ENCODE measurements around the gene GIT2.
"Not testable (repeated sequence)": the region's sequence is repeated elsewhere in the genome, so short reads cannot be mapped to it uniquely, and the experiment has no call there.

GIT2 gene

DNA sequence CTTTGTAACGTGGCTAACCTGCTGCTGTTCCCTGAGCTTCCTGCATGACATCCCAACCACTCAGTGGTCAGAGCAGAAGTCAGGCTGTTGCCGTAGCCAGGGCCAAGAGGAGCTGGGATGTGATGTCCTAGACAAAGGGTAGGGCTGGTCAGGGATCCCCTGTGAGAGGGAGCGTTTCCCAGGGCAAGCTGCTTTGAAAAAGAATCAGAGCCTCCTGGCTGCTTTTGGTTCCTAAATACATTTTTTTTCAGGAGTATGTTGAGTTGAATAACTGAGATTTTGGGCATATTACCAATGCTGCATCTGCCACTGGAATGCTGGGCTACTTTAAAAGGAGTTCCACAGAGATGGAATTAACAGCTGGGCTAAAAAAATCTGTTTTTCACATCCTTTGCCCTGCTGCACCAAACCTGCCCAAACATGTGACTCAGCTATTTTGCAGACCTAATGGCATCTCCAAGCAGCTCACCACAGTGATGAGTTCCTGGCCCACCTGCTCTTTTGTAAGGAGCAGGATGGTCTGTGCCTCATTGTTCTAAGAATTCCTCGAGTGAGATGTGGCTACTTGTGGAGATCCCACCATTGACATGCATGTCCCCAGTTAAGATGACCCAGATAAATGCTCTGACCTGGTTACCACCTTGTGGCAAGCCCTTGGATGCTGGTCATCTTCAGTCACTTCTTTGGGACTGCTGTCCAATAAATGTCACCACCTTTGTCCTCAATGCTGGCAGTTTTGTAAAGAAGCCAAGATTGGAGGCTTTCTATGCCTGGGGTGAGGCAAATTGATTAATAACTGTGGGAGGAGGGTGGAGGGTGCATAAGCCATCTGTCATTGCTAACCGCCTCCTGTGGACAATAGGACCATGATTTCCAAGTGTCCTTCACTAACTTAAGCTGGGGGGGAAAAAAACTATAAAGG, 27.2 kb upstream of the GIT2 start:
- Histone ChIP-seq H3K9me3 (ENCODE audit: control insufficient read depth, insufficient read depth, low read length) (no peaks in the 10 kb centered on the region), H3K27ac (ENCODE audit: low read depth, low read length) (peak overlapping the region; percentile 1), H3K27me3 (ENCODE audit: control insufficient read depth, insufficient read depth, low read length) (no peaks in the 10 kb centered on the region), H3K9ac (ENCODE audit: low read depth, low read length) (no peak overlapping the region), H3K4me3 (ENCODE audit: low read depth, low read length) (no peak overlapping the region), H3K4me1 (ENCODE audit: control insufficient read depth, insufficient read depth, low read length) (peaks cover 14% of the 10 kb centered on the region), H3K36me3 (ENCODE audit: control insufficient read depth, insufficient read depth, low read length) (peaks cover 33% of the 10 kb centered on the region)

DNA sequence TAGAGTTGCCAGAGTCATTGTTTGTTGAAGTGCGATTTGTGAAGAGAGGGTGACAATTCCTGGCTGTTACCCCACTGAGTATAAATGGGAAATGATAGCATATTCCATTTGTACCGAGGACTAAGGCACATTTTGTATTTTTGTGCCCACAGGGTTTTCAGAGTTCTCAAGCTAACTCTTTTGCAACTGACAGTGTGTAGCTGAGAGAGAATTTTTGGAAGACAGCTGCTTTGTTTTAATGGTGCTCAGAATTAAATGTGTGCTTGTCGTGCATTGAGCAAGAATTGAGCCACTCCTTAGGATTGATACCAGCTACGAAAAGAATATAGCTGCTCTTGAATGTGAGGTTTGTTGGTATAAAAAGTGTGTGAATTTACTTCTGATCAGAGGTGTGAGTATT, 24.8 kb upstream of the GIT2 start:
- H3K4me1 ChIP-seq (ENCODE audit: control insufficient read depth, insufficient read depth, low read length): peaks cover 14% of the 10 kb centered on the region
- H3K9me3 ChIP-seq (ENCODE audit: control insufficient read depth, insufficient read depth, low read length): no peaks in the 10 kb centered on the region
- H3K36me3 ChIP-seq (ENCODE audit: control insufficient read depth, insufficient read depth, low read length): peaks cover 31% of the 10 kb centered on the region
- no peak overlapping the region for H3K27ac ChIP-seq (ENCODE audit: low read depth, low read length)
- H3K9ac ChIP-seq (ENCODE audit: low read depth, low read length): no peak overlapping the region
- H3K27me3 ChIP-seq (ENCODE audit: control insufficient read depth, insufficient read depth, low read length): no peaks in the 10 kb centered on the region
- H3K4me3 ChIP-seq (ENCODE audit: low read depth, low read length): no peak overlapping the region

DNA sequence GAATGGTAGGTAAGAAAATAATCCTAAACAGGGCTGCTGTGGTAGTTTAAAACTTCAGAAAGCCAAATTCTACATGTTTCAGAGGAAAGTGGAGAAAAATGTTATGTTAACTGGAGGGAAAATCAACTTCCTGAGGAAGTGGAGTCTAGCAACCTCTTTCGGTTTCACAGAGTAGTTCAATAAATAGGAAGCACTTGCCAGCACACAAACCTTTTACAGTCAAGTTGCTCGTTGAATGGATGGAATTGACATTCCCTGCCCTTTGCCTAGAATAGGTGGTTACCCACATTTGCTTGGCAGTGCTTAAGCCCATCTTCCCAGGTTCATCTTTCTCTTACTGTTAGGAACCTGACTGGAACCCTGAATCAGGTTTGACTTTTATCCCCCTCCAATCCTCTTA, 19.0 kb upstream of the GIT2 start:
- no peaks in the 10 kb centered on the region for H3K27me3 ChIP-seq (ENCODE audit: control insufficient read depth, insufficient read depth, low read length)
- H3K4me1 ChIP-seq (ENCODE audit: control insufficient read depth, insufficient read depth, low read length): no peaks in the 10 kb centered on the region
- H3K36me3 ChIP-seq (ENCODE audit: control insufficient read depth, insufficient read depth, low read length): peaks cover 33% of the 10 kb centered on the region
- no peaks in the 10 kb centered on the region for H3K9me3 ChIP-seq (ENCODE audit: control insufficient read depth, insufficient read depth, low read length)
- no peak overlapping the region for H3K27ac ChIP-seq (ENCODE audit: low read depth, low read length)
- no peak overlapping the region for H3K4me3 ChIP-seq (ENCODE audit: low read depth, low read length)
- no peak overlapping the region for H3K9ac ChIP-seq (ENCODE audit: low read depth, low read length)

DNA sequence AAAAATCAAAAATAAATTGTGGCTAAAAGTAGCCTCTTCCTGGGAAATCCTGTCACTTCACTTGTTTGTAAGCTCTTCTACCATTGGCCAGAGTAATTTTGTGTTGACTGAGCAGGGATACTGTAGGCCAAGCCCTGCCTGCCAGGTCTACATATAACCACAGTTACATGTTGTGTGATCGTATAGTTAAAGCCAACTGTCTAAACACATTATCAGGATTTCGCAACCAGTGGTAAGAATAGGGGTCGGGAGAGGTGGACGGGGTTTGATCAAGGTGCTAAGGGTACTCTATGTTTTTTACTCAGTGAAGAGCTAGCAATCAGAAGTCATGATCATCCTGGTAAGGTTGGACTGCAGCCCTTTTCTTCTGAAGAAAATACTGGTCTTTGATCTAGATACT, 16.5 kb upstream of the GIT2 start:
- Histone ChIP-seq H3K9me3 (ENCODE audit: control insufficient read depth, insufficient read depth, low read length) (no peaks in the 10 kb centered on the region), H3K27ac (ENCODE audit: low read depth, low read length) (no peak overlapping the region), H3K36me3 (ENCODE audit: control insufficient read depth, insufficient read depth, low read length) (peaks cover 10% of the 10 kb centered on the region; the same call in 1 of the 2 replicates), H3K9ac (ENCODE audit: low read depth, low read length) (no peak overlapping the region), H3K27me3 (ENCODE audit: control insufficient read depth, insufficient read depth, low read length) (no peaks in the 10 kb centered on the region), H3K4me3 (ENCODE audit: low read depth, low read length) (no peak overlapping the region), H3K4me1 (ENCODE audit: control insufficient read depth, insufficient read depth, low read length) (no peaks in the 10 kb centered on the region)

DNA sequence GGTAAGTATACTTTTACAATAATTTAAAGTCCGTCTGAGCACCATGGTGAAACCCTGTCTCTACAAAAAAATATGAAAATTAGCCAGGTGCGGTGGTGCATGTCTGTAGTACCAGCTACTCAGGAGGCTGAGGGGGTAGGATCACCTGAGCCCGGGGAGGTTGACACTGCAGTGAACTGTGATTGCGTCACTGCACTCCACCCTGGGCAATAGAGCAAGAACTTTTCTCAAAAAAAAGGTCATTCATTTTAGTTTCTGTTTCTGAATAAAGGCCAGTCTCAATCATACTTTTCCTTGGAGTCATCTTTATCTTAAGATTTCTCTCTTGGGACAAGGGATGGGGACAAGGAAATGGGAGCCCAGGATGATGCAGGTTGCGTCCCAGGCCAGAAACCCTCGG, 16.0 kb upstream of the GIT2 start:
- no peaks in the 10 kb centered on the region for H3K27me3 ChIP-seq (ENCODE audit: control insufficient read depth, insufficient read depth, low read length)

DNA sequence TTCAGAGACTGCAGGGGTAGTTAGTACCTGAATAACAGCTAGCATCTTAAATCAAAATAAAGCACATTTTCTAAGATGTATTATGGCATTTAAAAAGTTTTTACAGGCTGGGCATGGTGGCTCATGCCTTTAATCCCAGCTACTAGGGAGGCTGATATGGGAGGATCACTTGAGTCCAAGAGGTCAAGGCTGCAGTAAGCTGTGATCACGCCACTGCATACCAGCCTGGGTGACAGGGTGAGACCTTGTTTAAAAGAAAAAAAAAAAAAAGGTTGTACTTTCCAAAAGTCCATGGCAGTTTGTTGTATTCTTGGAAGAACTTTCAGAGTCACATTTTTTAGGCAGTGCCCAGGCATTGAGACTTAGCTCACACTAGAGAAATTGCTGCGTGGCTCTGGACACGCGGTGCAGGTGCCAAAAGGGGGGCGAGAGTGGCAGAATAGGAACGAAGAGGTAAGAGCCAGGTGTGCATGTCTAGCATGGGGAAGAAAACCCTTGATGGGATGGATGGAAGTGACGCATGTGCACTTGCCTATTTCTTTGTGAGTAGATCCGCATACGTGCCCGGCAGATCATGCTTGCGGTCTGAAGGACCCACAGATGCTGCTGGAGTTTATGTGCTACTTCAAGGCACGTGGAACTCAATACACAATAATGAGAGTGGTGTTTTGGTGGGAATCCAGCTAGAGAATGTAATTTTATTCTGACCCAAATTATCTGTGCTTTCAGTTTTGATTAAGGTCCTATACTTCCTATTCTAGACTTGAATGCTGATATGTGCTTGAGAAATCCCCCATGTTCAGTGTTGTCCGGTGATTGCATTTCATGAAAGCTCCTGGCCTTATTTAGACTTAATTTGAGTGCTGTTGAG, 14.9 kb upstream of the GIT2 start:
- Histone ChIP-seq H3K36me3 (ENCODE audit: control insufficient read depth, insufficient read depth, low read length) (peaks cover 8% of the 10 kb centered on the region; the same call in 1 of the 2 replicates), H3K4me3 (ENCODE audit: low read depth, low read length) (no peak overlapping the region), H3K9me3 (ENCODE audit: control insufficient read depth, insufficient read depth, low read length) (no peaks in the 10 kb centered on the region), H3K27me3 (ENCODE audit: control insufficient read depth, insufficient read depth, low read length) (no peaks in the 10 kb centered on the region), H3K27ac (ENCODE audit: low read depth, low read length) (no peak overlapping the region), H3K9ac (ENCODE audit: low read depth, low read length) (no peak overlapping the region), H3K4me1 (ENCODE audit: control insufficient read depth, insufficient read depth, low read length) (no peaks in the 10 kb centered on the region)

More for the DNA sequence above, 16.0 kb upstream of the GIT2 start:
- Histone ChIP-seq H3K4me1 (ENCODE audit: control insufficient read depth, insufficient read depth, low read length) (no peaks in the 10 kb centered on the region), H3K4me3 (ENCODE audit: low read depth, low read length) (no peak overlapping the region), H3K9ac (ENCODE audit: low read depth, low read length) (no peak overlapping the region), H3K27ac (ENCODE audit: low read depth, low read length) (no peak overlapping the region), H3K9me3 (ENCODE audit: control insufficient read depth, insufficient read depth, low read length) (no peaks in the 10 kb centered on the region), H3K36me3 (ENCODE audit: control insufficient read depth, insufficient read depth, low read length) (peaks cover 10% of the 10 kb centered on the region; the same call in 1 of the 2 replicates)

DNA sequence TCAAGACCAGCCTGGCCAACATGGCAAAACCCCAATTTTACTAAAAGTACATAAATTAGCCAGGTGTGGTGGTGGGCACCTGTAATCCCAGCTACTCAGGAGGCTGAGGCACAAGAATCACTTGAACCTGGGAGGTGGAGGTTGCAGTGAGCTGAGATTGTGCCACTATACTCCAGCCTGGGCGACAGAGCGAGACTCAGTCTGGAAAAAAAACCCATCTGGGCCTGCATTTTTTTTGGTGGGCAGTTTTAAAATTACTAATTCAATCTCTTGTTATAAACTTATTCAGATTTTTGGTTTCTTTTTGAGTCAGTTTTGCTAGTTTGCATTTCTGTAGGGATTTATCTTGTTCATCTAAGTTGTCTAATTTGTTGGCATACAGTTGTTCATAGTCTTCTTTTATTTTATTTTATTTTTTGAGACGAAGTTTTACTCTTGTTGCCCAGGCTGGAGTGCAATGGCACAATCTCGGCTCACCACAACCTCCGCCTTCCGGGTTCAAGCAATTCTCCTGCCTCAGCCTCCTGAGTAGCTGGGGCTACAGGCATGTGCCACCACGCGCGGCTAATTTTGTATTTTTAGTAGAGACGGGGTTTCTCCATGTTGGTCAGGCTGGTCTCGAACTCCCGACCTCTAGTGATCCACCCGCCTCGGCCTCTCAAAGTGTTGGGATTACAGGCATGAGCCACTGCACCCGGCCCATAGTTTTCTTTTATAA, 12.7 kb upstream of the GIT2 start:
- H3K9ac ChIP-seq (ENCODE audit: low read depth, low read length); H3K4me3 ChIP-seq (ENCODE audit: low read depth, low read length); H3K9me3 ChIP-seq (ENCODE audit: control insufficient read depth, insufficient read depth, low read length); H3K27ac ChIP-seq (ENCODE audit: low read depth, low read length); H3K36me3 ChIP-seq (ENCODE audit: control insufficient read depth, insufficient read depth, low read length); H3K4me1 ChIP-seq (ENCODE audit: control insufficient read depth, insufficient read depth, low read length); H3K27me3 ChIP-seq (ENCODE audit: control insufficient read depth, insufficient read depth, low read length): not testable (repeated sequence)

DNA sequence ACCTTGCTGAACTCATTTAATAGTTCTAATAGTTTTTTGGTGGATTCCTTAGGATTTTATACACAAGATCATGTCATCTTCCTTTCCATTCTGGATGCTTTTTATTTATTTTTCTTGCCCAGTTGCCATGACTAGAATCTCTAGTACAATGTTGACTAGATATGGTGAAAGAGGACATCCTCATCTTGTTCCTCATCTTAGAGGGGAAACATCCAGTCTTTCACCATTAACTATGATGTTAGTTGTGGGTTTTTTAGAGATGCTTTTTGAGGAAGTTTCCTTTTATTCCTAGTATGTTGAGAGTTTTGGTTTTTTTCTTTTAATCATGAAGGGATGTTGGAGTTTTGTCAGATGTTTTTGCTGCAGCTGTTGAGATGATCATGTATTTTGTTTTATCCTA, 11.7 kb upstream of the GIT2 start:
- no peaks in the 10 kb centered on the region for H3K9me3 ChIP-seq (ENCODE audit: control insufficient read depth, insufficient read depth, low read length)
- peaks cover 1% of the 10 kb centered on the region; the same call in 1 of the 2 replicates for H3K36me3 ChIP-seq (ENCODE audit: control insufficient read depth, insufficient read depth, low read length)
- H3K4me1 ChIP-seq (ENCODE audit: control insufficient read depth, insufficient read depth, low read length): no peaks in the 10 kb centered on the region
- no peak overlapping the region for H3K4me3 ChIP-seq (ENCODE audit: low read depth, low read length)
- H3K27me3 ChIP-seq (ENCODE audit: control insufficient read depth, insufficient read depth, low read length): no peaks in the 10 kb centered on the region
- H3K27ac ChIP-seq (ENCODE audit: low read depth, low read length): no peak overlapping the region
- no peak overlapping the region for H3K9ac ChIP-seq (ENCODE audit: low read depth, low read length)

DNA sequence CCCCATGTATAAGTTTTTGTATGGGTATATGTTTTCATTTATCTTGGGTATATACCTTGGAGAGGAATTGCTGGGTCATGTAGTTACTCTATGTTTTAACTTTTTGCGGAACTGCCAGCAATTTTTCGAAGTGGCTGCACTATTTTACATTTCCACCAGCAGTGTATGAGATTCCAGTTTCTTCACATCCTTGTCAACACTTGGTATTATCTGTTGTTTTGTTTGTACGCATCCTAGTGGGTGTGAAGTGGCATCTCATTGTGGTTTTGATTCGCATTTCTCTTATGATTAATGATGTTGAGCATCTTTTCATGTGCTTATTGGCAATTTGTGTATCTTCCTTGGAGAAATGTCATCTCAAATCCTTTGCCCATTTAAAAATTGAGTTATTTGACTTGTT, 9.9 kb upstream of the GIT2 start:
- Histone ChIP-seq H3K36me3 (ENCODE audit: control insufficient read depth, insufficient read depth, low read length) (no peaks in the 10 kb centered on the region), H3K27me3 (ENCODE audit: control insufficient read depth, insufficient read depth, low read length) (no peaks in the 10 kb centered on the region; the same call in 1 of the 2 replicates), H3K4me3 (ENCODE audit: low read depth, low read length) (no peak overlapping the region), H3K9me3 (ENCODE audit: control insufficient read depth, insufficient read depth, low read length) (no peaks in the 10 kb centered on the region), H3K9ac (ENCODE audit: low read depth, low read length) (no peak overlapping the region), H3K27ac (ENCODE audit: low read depth, low read length) (no peak overlapping the region), H3K4me1 (ENCODE audit: control insufficient read depth, insufficient read depth, low read length) (no peaks in the 10 kb centered on the region)

DNA sequence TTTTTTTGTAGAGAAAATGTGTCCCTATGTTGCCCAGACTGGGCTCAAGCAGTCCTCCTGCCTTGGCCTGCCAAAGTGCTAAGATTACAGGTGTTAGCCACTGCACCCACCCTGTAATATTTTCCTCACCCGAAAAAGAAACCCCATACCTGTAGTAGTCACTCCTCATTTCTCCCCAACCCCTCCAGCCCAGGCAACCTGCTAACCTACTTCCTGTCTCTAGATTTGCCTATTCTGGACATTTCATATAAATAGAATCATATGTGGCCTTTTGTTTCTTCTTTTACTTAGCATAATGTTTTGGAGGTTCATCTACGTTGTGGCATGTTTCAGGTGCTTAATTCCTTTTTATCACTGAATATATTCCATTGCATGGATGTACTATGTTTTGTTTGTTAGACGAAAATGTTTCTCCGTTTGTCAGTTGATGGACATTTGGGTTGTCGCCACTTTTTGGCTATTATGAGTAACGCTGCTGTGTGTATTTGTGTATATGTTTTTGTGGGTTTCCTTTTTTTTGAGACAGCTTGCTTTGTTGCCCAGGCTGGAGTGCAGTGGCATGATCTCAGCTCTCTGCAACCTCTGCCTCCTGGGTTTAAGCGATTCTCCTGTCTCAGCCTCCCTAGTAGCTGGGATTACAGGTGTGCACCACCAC, 9.3 kb upstream of the GIT2 start:
- Histone ChIP-seq H3K4me3 (ENCODE audit: low read depth, low read length) (no peak overlapping the region), H3K4me1 (ENCODE audit: control insufficient read depth, insufficient read depth, low read length) (0 out of 2 replicates have a peak, but pooled peaks cover under 1% of the 10 kb centered on the region), H3K9me3 (ENCODE audit: control insufficient read depth, insufficient read depth, low read length) (no peaks in the 10 kb centered on the region), H3K36me3 (ENCODE audit: control insufficient read depth, insufficient read depth, low read length) (no peaks in the 10 kb centered on the region), H3K27me3 (ENCODE audit: control insufficient read depth, insufficient read depth, low read length) (peaks cover under 1% of the 10 kb centered on the region), H3K27ac (ENCODE audit: low read depth, low read length) (no peak overlapping the region), H3K9ac (ENCODE audit: low read depth, low read length) (no peak overlapping the region)

Data from HUES48 (cell line).